Mesenchymal stem cell (in vitro differentiated cells and primary cell): ENCODE data around the gene FOXK2.

ENCODE experiments used
- DNase-seq: peaks from one replicate; pipeline ENCODE4 v3.0.0-alpha.2; 2013
- H2AFZ ChIP-seq: one replicate; pipeline ENCODE4 v1.6.1; 2013; ENCODE audit warnings: low read depth, mild to moderate bottlenecking, control low read depth, inconsistent platforms, low read length, moderate library complexity
- H2AK5ac ChIP-seq: 2 replicates; pipeline ENCODE4 v1.6.1; 2013; ENCODE audit warnings: low read length, moderate library complexity, mild to moderate bottlenecking, inconsistent platforms; ENCODE audit not compliant: severe bottlenecking
- H2BK120ac ChIP-seq: one replicate; pipeline ENCODE4 v1.6.1; 2013; ENCODE audit warnings: low read depth, mild to moderate bottlenecking, inconsistent platforms, low read length, moderate library complexity
- H2BK12ac ChIP-seq, 2 experiments: one replicate each; pipeline ENCODE4 v1.6.1; 2013; ENCODE audit warnings: inconsistent platforms in 2 of 2, low read length in 2 of 2, mild to moderate bottlenecking in 2 of 2, moderate library complexity in 2 of 2, control low read depth in 1 of 2
- H2BK15ac ChIP-seq: one replicate; pipeline ENCODE4 v1.6.1; 2013; ENCODE audit warnings: mild to moderate bottlenecking, low read depth, inconsistent platforms; ENCODE audit not compliant: poor library complexity, severe bottlenecking
- H2BK5ac ChIP-seq: 2 replicates; pipeline ENCODE4 v1.6.1; 2013; ENCODE audit warnings: low read depth, mild to moderate bottlenecking, low read length, control low read depth, inconsistent platforms; ENCODE audit not compliant: poor library complexity, severe bottlenecking
- H3K14ac ChIP-seq, 2 experiments: one replicate each; pipeline ENCODE4 v1.6.1; 2013; ENCODE audit warnings: inconsistent platforms in 2 of 2, low read length in 2 of 2, control low read depth in 1 of 2, mild to moderate bottlenecking in 1 of 2, moderate library complexity in 1 of 2
- H3K18ac ChIP-seq, 2 experiments: one replicate each; pipeline ENCODE4 v1.6.1; 2013; ENCODE audit warnings: inconsistent platforms in 2 of 2, low read length in 2 of 2, control low read depth in 1 of 2, low read depth in 1 of 2, mild to moderate bottlenecking in 1 of 2
- H3K23ac ChIP-seq, 2 experiments: one replicate each; pipeline ENCODE4 v1.6.1; 2013; ENCODE audit warnings: inconsistent platforms in 2 of 2, low read length in 2 of 2, mild to moderate bottlenecking in 2 of 2, moderate library complexity in 2 of 2, control low read depth in 1 of 2
- H3K27ac ChIP-seq: 2 replicates; pipeline ENCODE4 v1.5.1; 2013; ENCODE audit warnings: mild to moderate bottlenecking, moderate library complexity, low read length, control low read depth, inconsistent platforms; ENCODE audit not compliant: poor library complexity, severe bottlenecking
- H3K27me3 ChIP-seq, 2 experiments: 2 replicates each; pipeline versions ENCODE4 v1.6.1 to v1.7.0; 2013; ENCODE audit warnings: low read length in 2 of 2, mild to moderate bottlenecking in 2 of 2, moderate library complexity in 2 of 2, control low read depth in 1 of 2, inconsistent platforms in 1 of 2; ENCODE audit not compliant: control insufficient read depth in 1 of 2, insufficient read depth in 1 of 2
- H3K36me3 ChIP-seq, 2 experiments: 2 replicates each; pipeline versions ENCODE4 v1.6.1 to v1.7.0; 2013; ENCODE audit warnings: low read length in 2 of 2, control low read depth in 1 of 2, inconsistent platforms in 1 of 2, low read depth in 1 of 2, mild to moderate bottlenecking in 1 of 2; ENCODE audit not compliant: insufficient read depth in 2 of 2, control insufficient read depth in 1 of 2
- H3K4ac ChIP-seq, 2 experiments: one replicate each; pipeline ENCODE4 v1.6.1; 2013; ENCODE audit warnings: inconsistent platforms in 2 of 2, low read length in 2 of 2, mild to moderate bottlenecking in 2 of 2, moderate library complexity in 2 of 2, control low read depth in 1 of 2, low read depth in 1 of 2
- H3K4me1 ChIP-seq: 2 replicates; pipeline ENCODE4 v1.6.1; 2013; ENCODE audit warnings: low read depth, low read length, control low read depth; ENCODE audit not compliant: control insufficient read depth, insufficient read depth
- H3K4me2 ChIP-seq: 2 replicates; pipeline ENCODE4 v1.6.1; 2013; ENCODE audit warnings: low read length, mild to moderate bottlenecking, inconsistent platforms; ENCODE audit not compliant: poor library complexity, severe bottlenecking
- H3K4me3 ChIP-seq, 2 experiments: 2 replicates each; pipeline versions ENCODE4 v1.5.1 to v1.7.0; 2013; ENCODE audit warnings: low read length in 2 of 2, mild to moderate bottlenecking in 2 of 2, control low read depth in 1 of 2, low read depth in 1 of 2; ENCODE audit not compliant: insufficient read depth in 1 of 2
- H3K79me1 ChIP-seq: replicated peaks from 2 replicates; pipeline ENCODE4 v1.6.1; 2013; ENCODE audit warnings: mild to moderate bottlenecking, control low read depth, low read length, inconsistent platforms; ENCODE audit not compliant: poor library complexity, severe bottlenecking
- H3K9ac ChIP-seq: 2 replicates; pipeline ENCODE4 v1.7.0; 2013; ENCODE audit warnings: mild to moderate bottlenecking, low read length, moderate library complexity
- H3K9me3 ChIP-seq: 2 replicates; pipeline ENCODE4 v1.7.0; 2013; ENCODE audit warnings: mild to moderate bottlenecking, low read length; ENCODE audit not compliant: control insufficient read depth
- H4K8ac ChIP-seq: one replicate; pipeline ENCODE4 v1.6.1; 2013; ENCODE audit warnings: inconsistent platforms, mild to moderate bottlenecking, low read length, moderate library complexity
- H4K91ac ChIP-seq: one replicate; pipeline ENCODE4 v1.6.1; 2013; ENCODE audit warnings: mild to moderate bottlenecking, low read length, inconsistent platforms
- WGBS: methylation state at CpG from one replicate; pipeline ENCODE4 v1.1.7; 2013; ENCODE audit warnings: mixed read lengths; 5-methylcytosine and 5-hydroxymethylcytosine counted together

Gene FOXK2

DNA sequence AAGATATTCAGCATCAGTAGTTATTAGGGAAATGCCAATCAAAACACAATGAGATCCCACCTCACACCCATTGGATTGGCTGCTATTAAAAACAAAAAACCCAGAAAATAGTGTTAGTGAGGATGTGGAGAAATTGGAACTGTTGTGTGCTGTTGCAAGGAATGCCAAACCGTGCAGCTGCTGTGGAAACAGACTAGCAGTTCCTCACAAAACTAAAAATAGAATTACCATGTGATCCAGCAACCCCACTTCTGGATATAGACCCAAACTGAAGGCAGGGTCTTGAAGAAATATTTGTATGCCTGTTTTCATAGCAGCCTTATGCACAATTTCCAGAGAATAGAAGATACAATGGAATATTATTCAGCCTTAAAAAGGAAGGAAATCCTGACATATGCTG is 46.0 kb downstream of the FOXK2 start:
- Histone ChIP-seq H3K4ac (no peak overlapping the region), H3K27me3 (no peaks in the 10 kb centered on the region), H2BK5ac (no peak overlapping the region), H3K14ac (no peak overlapping the region), H3K23ac (no peak overlapping the region), H3K79me1 (peaks cover 38% of the 10 kb centered on the region), H3K27ac (no peak overlapping the region), H3K9me3 (no peaks in the 10 kb centered on the region), H4K91ac (no peak overlapping the region), H2BK120ac (no peak overlapping the region), H3K4me2 (no peak overlapping the region), H2BK15ac (no peak overlapping the region), H3K9ac (no peak overlapping the region), H2BK12ac (no peak overlapping the region), H4K8ac (no peak overlapping the region), H3K4me1 (peaks cover 17% of the 10 kb centered on the region), H3K36me3 (peaks cover 38% of the 10 kb centered on the region in 2 experiments), H3K18ac (no peak overlapping the region), H2AK5ac (no peak overlapping the region), H3K4me3 (no peak overlapping the region), H2AFZ (no peak overlapping the region)
- WGBS, result no CpG with 5 or more reads among the region's 1 CpG
- DNase-seq, result no peak

DNA sequence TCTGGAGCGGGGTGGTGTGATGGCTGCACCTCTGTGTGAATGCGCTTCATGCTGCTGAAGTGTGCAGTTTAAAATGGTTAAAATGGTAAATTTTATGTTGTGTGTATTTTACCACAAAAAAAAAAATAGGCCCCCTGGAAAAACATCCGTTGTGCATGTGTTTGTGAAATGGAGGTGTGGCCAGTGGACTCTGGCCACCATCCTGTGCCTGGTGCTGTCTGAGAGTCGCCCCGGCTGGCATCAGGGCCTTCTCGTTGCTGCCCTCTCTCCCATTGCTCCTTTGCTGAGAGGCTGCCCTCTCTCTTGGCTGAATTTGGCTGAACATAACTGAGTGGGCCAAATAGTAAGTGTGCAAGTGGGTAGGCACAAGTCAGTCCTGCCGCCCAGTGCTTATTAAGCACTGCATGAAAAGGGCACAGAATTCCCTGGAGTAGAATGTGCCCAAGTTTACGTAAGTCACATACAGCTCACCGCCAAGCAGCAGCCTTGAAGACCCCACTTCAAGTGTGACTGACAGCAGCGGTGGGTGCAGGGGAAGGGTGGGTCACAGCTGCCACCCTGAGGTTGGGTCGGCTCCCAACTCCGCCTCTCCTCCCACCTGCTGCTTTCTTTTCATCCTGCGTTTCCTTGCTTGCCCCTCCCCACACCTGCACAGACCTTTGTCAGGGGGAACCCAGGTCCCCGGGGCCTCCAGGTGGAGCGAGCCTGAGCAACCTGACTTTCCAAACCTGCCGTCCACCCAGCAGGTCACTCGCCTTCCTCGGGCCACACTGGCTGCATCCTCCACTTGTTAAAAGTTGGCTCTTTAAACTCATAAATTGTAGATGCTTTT is 46.8 kb downstream of the FOXK2 start:
- no peak for DNase-seq
- H3K9ac ChIP-seq, result no peak overlapping the region

DNA sequence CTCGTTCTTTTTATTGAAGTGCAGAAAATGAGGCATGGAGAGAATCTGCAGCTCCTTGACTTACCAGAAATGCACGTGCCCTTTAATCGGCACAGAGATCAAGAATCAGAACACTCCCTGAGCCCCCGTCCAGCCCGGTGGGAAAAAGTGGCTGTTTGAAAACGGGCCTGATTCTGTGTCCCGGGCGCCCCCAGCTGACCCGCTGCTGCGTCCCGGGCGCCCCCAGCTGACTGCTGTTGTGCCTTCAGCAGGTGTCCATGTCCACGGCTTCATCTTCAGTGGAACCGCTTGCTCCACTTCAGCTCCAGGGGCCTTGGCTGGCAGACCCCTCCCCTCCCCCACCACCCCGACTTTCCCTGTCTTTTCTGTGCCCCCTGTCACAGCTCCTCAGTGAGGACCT is 47.8 kb downstream of the FOXK2 start:
- Histone ChIP-seq H4K8ac (no peak overlapping the region), H3K27me3 (no peaks in the 10 kb centered on the region), H2AK5ac (no peak overlapping the region), H2BK15ac (no peak overlapping the region), H3K4ac (no peak overlapping the region), H3K36me3 (peaks cover 46 to 54% of the 10 kb centered on the region in 2 experiments), H2AFZ (no peak overlapping the region), H3K23ac (no peak overlapping the region), H2BK120ac (no peak overlapping the region), H3K27ac (no peak overlapping the region), H3K4me1 (peaks cover 4% of the 10 kb centered on the region), H3K79me1 (peaks cover 42% of the 10 kb centered on the region), H3K4me3 (no peak overlapping the region), H3K18ac (no peak overlapping the region), H2BK12ac (no peak overlapping the region), H3K14ac (no peak overlapping the region), H2BK5ac (no peak overlapping the region), H3K9ac (no peak overlapping the region), H3K4me2 (no peak overlapping the region), H4K91ac (no peak overlapping the region), H3K9me3 (no peaks in the 10 kb centered on the region)
- 97% methylated on average over 15 of the region's 15 CpGs for WGBS
- DNase-seq, result no peak

More for the DNA sequence above, 46.8 kb downstream of the FOXK2 start:
- Histone ChIP-seq H2BK15ac (no peak overlapping the region), H2BK120ac (no peak overlapping the region), H3K79me1 (peaks cover 42% of the 10 kb centered on the region), H3K36me3 (peaks cover 44 to 45% of the 10 kb centered on the region in 2 experiments), H4K8ac (no peak overlapping the region), H2BK5ac (no peak overlapping the region), H3K27me3 (no peaks in the 10 kb centered on the region), H2AK5ac (no peak overlapping the region), H3K18ac (no peak overlapping the region), H3K4ac (no peak overlapping the region), H4K91ac (no peak overlapping the region), H3K27ac (no peak overlapping the region), H2BK12ac (no peak overlapping the region), H3K14ac (no peak overlapping the region), H3K9me3 (no peaks in the 10 kb centered on the region), H3K4me2 (no peak overlapping the region), H2AFZ (no peak overlapping the region), H3K23ac (no peak overlapping the region), H3K4me3 (no peak overlapping the region), H3K4me1 (peaks cover 9% of the 10 kb centered on the region)
- WGBS, result 97% methylated on average over 18 of the region's 18 CpGs

DNA sequence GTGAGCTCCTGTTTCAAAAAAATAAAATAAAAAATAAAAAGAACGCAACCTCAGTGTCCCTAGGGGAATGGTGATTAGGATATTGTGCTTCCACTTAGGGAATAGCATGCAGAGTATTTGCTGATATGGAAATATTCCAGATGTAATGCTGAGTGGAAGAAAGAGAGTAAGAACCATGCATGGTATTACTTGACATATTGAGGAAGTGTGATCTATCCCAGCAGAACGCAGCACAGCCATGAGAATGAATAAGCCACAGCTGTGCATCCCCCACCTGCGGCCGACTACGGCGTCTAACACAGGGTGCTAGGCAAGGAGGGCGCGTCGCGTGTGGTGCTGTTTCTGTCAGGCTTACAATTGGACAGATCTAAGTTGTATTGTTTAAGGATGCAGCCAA is 49.5 kb downstream of the FOXK2 start:
- Histone ChIP-seq H3K14ac (no peak overlapping the region), H2BK12ac (no peak overlapping the region), H3K4me1 (peaks cover 2% of the 10 kb centered on the region), H3K9me3 (no peaks in the 10 kb centered on the region), H3K4me2 (no peak overlapping the region), H2AK5ac (no peak overlapping the region), H3K23ac (no peak overlapping the region), H4K8ac (no peak overlapping the region), H4K91ac (no peak overlapping the region), H2BK15ac (no peak overlapping the region), H2BK5ac (no peak overlapping the region), H3K4me3 (no peak overlapping the region), H2BK120ac (no peak overlapping the region), H3K18ac (no peak overlapping the region), H3K27ac (no peak overlapping the region), H3K9ac (no peak overlapping the region), H3K27me3 (no peaks in the 10 kb centered on the region), H2AFZ (no peak overlapping the region), H3K4ac (no peak overlapping the region), H3K79me1 (peaks cover 43% of the 10 kb centered on the region), H3K36me3 (peaks cover 53 to 71% of the 10 kb centered on the region in 2 experiments)
- no peak for DNase-seq
- 98% methylated on average over 10 of the region's 10 CpGs for WGBS
